ENCODE data around the gene RPS26.

DNA sequence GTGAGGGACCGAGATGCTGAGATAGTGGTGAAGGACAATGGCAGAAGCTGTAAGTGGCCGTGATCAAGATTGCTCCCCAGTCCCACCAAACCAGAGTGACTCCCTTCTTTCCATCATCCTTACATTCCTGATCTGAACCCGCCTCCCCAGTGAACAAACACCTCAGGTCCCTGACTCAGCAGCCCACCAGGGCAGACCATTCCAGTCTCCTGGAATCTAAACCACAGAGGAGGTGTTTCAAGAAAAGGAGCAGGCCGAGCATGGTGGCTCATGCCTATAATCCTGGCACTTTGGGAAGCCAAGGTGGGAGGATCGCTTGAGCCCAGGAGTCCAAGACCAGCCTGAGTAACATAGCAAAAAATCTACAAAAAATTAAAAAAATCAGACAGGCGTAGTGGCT lies 44.9 kb downstream of the RPS26 start:
- no peak for TF ChIP-seq SIN3A (IDR thresholded peaks at IDR 0.05; ENCODE audit: borderline replicate concordance, insufficient read depth, low read length)
- TF ChIP-seq, protein P1, sequence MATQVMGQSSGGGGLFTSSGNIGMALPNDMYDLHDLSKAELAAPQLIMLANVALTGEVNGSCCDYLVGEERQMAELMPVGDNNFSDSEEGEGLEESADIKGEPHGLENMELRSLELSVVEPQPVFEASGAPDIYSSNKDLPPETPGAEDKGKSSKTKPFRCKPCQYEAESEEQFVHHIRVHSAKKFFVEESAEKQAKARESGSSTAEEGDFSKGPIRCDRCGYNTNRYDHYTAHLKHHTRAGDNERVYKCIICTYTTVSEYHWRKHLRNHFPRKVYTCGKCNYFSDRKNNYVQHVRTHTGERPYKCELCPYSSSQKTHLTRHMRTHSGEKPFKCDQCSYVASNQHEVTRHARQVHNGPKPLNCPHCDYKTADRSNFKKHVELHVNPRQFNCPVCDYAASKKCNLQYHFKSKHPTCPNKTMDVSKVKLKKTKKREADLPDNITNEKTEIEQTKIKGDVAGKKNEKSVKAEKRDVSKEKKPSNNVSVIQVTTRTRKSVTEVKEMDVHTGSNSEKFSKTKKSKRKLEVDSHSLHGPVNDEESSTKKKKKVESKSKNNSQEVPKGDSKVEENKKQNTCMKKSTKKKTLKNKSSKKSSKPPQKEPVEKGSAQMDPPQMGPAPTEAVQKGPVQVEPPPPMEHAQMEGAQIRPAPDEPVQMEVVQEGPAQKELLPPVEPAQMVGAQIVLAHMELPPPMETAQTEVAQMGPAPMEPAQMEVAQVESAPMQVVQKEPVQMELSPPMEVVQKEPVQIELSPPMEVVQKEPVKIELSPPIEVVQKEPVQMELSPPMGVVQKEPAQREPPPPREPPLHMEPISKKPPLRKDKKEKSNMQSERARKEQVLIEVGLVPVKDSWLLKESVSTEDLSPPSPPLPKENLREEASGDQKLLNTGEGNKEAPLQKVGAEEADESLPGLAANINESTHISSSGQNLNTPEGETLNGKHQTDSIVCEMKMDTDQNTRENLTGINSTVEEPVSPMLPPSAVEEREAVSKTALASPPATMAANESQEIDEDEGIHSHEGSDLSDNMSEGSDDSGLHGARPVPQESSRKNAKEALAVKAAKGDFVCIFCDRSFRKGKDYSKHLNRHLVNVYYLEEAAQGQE (IDR thresholded peaks at IDR 0.05; ENCODE audit: insufficient read depth in 1 of 2, low read depth in 2 of 2, low read length in 2 of 2): no peak
- no peak for TF ChIP-seq FOXP2 (optimal IDR thresholded peaks at IDR 0.05; ENCODE audit: borderline replicate concordance, extremely low read depth, extremely low read length, insufficient read depth)
- TF ChIP-seq POLR2AphosphoS5 (IDR thresholded peaks at IDR 0.05; ENCODE audit: low read depth, low read length): no peak
- no peak for TF ChIP-seq TAF1 (IDR thresholded peaks at IDR 0.05; ENCODE audit: borderline replicate concordance, insufficient read depth, low read length)

All from PFSK-1 (cell line).